IgD-negative memory B cell (primary cell): ENCODE data around the gene CPHXL2. TPM values are rescaled to one million over a fixed set of nuclear protein-coding genes. Genes with fewer than 3 reads are reported as not detected.

Experiments used
- H3K27ac Mint-ChIP-seq, 3 donors: one replicate each; pipeline ENCODE4 v1.8.0; 2020 to 2022; ENCODE audit warnings: mild to moderate bottlenecking in 3 of 3, mixed read lengths in 3 of 3, moderate library complexity in 1 of 3
- H3K27me3 Mint-ChIP-seq: one replicate; pipeline ENCODE4 v1.8.0; 2021; ENCODE audit warnings: mixed read lengths
- H3K36me3 Mint-ChIP-seq: one replicate; pipeline ENCODE4 v1.8.0; 2020; ENCODE audit warnings: mild to moderate bottlenecking, mixed read lengths
- H3K4me1 Mint-ChIP-seq, 3 donors: one replicate each; pipeline ENCODE4 v1.8.0; 2020 to 2022; ENCODE audit warnings: mixed read lengths in 3 of 3, mild to moderate bottlenecking in 1 of 3
- H3K4me3 Mint-ChIP-seq, 4 donors: one replicate each; pipeline ENCODE4 v1.8.0; 2020 to 2022; ENCODE audit warnings: mild to moderate bottlenecking in 4 of 4, mixed read lengths in 4 of 4, moderate library complexity in 3 of 4
- H3K9me3 Mint-ChIP-seq, 3 donors: one replicate each; pipeline ENCODE4 v1.8.0; 2020 to 2021; ENCODE audit warnings: mixed read lengths in 3 of 3, mild to moderate bottlenecking in 1 of 3
- polyA plus RNA-seq: library from polyadenylated mRNA; unstranded; fragments of 300-500 nt; fragmentation: Illumina TruSeq; gene quantifications from one replicate; pipeline ENCODE4 v1.2.3, GENCODE V29; 2021

The CPHXL2 gene
- polyA plus RNA-seq, 1 donor from 2014 or later = 0.18 TPM

DNA sequence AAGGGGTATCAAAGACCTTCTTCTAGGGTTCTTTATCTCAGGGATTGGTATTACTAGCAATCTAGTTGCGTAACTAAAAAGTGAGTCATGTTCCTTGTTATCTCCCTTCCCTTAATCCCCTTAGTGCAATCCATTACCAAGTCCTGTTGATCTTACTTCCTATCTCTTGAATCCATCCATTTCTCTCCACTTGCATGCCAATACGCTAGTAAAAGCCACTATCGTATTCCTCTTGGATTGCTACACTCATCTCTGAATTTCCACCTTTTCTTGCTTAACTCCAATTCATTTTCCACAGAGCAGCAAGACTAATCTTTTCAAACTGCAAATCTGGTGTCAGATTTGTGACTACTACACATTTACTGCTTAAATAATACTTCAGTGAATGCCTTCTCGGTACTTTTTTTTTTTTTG is 51.9 kb downstream of the CPHXL2 start:
- H3K4me1 Mint-ChIP-seq = peaks cover 32 to 42% (median 33%) of the 10 kb centered on the region in 3 donors
- H3K27ac Mint-ChIP-seq = peak overlapping the region in 2 of 3 donors; percentile 57 to 76
- H3K4me3 Mint-ChIP-seq = peak overlapping the region in 3 of 4 donors; percentile 49 to 86 (median 50)
- peaks cover 9% of the 10 kb centered on the region for H3K36me3 Mint-ChIP-seq
- no peaks in the 10 kb centered on the region for H3K27me3 Mint-ChIP-seq
- no peaks in the 10 kb centered on the region for H3K9me3 Mint-ChIP-seq

DNA sequence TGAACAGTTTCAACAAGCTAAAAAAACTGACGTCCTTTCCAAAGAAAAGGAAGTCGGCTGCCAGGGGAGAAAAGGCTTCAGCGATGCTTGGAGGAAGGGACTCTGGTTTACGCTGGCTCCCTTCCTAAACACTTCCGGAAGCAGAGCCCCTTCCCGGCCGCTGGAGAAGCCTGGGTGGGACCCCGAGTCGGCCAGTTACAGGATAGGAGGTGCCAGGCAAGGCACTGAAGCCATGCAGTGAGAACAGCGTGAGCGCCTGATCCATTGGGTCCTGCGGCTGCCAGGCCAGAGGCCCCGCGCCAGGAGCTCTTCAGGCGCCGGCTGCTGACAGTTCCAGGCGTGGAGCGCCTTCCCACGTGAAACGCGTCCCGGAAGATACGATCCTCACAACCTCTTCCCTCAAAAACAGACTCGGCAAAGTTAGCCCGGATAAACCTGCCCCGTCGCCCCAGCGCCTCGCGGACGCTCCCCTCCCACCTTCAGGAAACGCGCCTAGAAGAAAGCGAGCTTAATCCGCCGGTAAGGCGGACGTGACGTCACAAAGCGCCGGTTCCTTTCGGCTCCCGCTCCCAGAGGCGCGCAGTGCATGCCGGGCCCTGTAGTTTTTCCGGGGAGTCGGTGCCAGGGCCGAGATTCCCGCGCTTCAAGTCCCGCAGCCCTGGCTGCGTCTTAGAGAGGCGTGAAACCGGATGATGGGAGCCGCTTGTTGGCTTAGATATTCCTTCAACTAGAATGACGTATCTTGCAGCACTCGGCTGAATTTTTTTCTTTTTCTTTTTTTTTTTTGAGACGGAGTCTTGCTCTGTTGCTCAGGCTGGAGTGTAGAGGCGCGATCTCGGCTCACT is 53.8 kb downstream of the CPHXL2 start, which contains the start of gene ADAT1:
TSS of gene ADAT1 (minus strand) at position 521 of the 845 bp plus-strand sequence. CDS start 2,482 bp downstream, outside the sequence.
- Mint-ChIP-seq H3K4me1 (peaks cover 30 to 39% (median 32%) of the 10 kb centered on the region in 3 donors), H3K4me3 (peak within 1 kb of the TSS; percentile 98 to 99 (median 99)), H3K9me3 (no peaks in the 10 kb centered on the region), H3K27ac (peak within 1 kb of the TSS; percentile 98 to 99 (median 99)), H3K27me3 (no peaks in the 10 kb centered on the region), H3K36me3 (peaks cover 6% of the 10 kb centered on the region)

DNA sequence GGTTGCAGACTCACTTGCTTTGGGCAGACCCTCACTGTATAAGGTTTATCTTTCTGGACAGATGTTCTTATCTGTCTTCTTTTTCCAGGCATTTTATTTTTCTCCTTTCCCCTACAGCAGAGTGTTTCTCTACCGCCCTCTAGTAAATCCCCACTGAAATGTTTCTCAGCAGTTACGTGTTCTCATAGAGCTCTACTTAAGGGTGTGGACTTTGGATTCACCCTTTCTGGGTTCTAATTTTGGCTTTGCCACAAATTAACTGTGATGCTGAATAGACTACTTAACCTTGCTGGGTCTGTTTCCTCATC is 55.7 kb downstream of the CPHXL2 start:
- Mint-ChIP-seq H3K9me3 (no peaks in the 10 kb centered on the region), H3K4me3 (peak overlapping the region in 3 of 4 donors; percentile 72 to 99 (median 99)), H3K4me1 (peaks cover 26 to 42% (median 31%) of the 10 kb centered on the region in 3 donors), H3K27me3 (no peaks in the 10 kb centered on the region), H3K36me3 (peaks cover 3% of the 10 kb centered on the region), H3K27ac (peak overlapping the region in 2 of 3 donors; percentile 82 to 88)

DNA sequence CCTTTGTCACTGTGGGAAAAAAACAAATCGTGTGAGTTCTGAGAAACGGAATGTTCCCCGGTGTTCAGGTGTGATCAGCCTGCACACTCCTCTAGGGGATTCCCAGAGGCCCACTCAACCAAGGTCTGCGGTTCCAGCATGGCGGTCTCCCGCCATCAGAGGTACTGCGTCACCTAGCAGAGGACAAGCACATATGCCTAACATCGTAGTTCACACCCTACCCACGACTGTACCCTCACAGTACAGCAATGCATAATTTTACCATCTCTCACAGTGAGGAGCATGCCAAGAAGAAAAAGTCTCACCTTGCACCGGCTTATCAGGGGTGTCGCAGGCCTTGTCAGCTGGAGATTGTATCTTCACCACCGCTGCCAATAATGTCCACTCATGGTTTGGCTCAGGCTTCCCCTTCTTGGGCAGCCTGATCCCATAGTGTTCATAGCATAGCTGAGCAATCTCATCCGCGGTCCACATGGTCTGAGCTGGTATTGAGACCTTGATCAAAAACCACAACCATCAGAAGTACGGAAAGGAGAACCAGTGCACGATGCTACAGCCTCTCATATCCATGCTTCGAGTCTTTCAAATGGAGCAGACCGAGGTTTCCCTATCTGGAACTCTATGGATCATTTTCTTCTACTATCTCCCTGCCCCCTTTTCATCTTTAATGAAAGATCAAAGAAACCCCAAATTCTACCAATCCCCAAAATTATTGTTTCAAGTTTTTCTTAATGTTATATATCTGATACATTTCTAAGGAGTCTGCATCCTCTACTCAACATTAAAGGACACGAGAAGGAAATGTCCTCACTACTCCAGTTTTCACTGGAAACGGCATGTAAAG is 56.3 kb downstream of the CPHXL2 start:
- H3K27ac Mint-ChIP-seq = peak overlapping the region; percentile 78 to 88 (median 82)
- peaks cover 3% of the 10 kb centered on the region for H3K36me3 Mint-ChIP-seq
- peaks cover 26 to 42% (median 31%) of the 10 kb centered on the region in 3 donors for H3K4me1 Mint-ChIP-seq
- no peaks in the 10 kb centered on the region for H3K9me3 Mint-ChIP-seq
- H3K4me3 Mint-ChIP-seq = peak overlapping the region; percentile 37 to 99 (median 60)
- no peaks in the 10 kb centered on the region for H3K27me3 Mint-ChIP-seq

DNA sequence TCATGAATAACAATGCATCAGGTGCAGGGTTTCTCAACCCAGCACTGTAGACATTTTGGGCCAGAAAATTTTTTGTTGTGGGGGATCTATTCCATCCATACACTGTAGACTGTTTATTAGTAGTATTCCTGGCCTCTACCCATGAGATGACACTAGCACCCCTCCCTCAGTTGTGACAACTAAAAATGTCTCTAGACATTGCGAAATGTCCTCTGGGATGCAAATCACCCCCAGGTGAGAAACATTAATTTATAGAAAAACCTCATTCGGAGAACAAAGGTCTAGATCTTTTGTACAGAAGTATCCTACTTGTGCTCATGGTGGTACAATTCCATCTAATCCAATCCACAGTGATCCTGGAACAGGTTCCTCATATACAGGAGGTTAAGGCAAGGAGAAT is 58.0 kb downstream of the CPHXL2 start:
- H3K27me3 Mint-ChIP-seq = no peaks in the 10 kb centered on the region
- no peaks in the 10 kb centered on the region for H3K9me3 Mint-ChIP-seq
- peaks cover 25 to 38% (median 30%) of the 10 kb centered on the region in 3 donors for H3K4me1 Mint-ChIP-seq
- peak overlapping the region in 1 of 3 donors; percentile 57 for H3K27ac Mint-ChIP-seq
- H3K4me3 Mint-ChIP-seq = peak overlapping the region in 3 of 4 donors; percentile 18 to 73 (median 26)
- H3K36me3 Mint-ChIP-seq = peaks cover 3% of the 10 kb centered on the region

DNA sequence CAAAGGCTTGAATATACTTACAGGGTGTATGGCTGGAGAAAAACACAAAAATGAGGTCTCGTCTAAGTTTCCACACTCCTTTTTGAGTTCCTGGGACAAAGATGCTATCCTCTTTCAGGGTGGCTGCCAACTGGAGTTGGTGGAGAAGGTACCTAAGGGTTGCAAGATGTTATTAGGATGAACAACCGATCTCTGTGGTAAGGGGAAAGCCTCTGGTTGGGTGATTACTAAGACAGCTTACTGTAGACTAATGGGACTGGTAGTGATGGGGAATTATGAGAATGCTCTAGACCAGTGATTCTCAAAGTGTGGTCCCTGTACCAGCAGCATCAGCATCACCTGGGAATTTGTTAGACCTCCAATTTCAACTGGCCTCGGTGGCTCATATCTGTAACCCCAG is 59.7 kb downstream of the CPHXL2 start:
- H3K9me3 Mint-ChIP-seq = no peaks in the 10 kb centered on the region
- H3K4me1 Mint-ChIP-seq = peaks cover 15 to 26% (median 24%) of the 10 kb centered on the region in 3 donors
- no peaks in the 10 kb centered on the region for H3K27me3 Mint-ChIP-seq
- peak overlapping the region in 2 of 4 donors; percentile 43 to 53 for H3K4me3 Mint-ChIP-seq
- H3K36me3 Mint-ChIP-seq = peaks cover 3% of the 10 kb centered on the region
- peak overlapping the region in 1 of 3 donors; percentile 84 for H3K27ac Mint-ChIP-seq

DNA sequence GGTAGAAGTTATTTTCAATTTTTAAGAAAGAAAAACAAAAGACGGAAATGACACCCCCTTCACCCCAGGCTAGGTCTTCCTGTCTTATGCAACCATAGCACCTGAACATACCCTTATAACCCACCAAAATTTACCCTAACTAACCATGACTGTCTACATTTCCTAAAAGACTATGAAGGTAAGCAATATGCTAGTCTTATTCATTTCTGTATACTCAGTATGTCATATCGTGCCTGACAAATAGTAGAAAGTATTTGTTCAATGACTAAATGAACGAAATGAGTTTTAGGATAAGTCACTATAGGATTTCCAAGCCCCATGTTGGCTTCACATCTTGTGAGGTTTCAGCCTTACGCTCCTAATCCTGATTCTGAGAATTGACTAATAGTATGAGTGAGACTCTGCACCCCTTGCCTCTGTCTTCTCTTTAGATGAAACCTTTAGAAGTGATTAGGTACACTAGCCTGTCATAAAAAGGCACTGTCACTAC is 60.2 kb downstream of the CPHXL2 start:
- peaks cover 3% of the 10 kb centered on the region for H3K36me3 Mint-ChIP-seq
- peak overlapping the region; percentile 3 to 84 (median 23) for H3K27ac Mint-ChIP-seq

DNA sequence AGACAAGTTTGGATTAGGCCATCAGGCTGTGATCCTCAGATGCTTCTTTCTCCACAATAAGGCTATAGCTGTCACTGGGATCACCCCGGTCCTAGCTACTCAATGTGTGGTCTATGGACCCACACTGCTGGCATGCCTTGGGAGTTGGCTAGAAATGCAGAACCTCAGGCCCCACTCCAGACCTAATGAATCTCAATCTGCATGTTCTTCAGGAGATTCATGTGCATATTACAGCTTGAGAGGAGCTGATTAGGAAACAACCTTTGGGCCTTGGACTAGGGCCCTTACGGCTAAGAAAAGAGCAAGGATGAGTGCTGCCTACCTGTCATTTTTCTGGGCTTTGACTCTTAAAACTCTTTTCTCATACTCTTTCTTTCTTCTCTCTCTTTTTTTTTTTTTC is 61.2 kb downstream of the CPHXL2 start:
- H3K27ac Mint-ChIP-seq = no peak overlapping the region
- no peak overlapping the region for H3K4me3 Mint-ChIP-seq
- H3K27me3 Mint-ChIP-seq = no peaks in the 10 kb centered on the region
- peaks cover 9 to 14% (median 14%) of the 10 kb centered on the region in 3 donors for H3K4me1 Mint-ChIP-seq
- H3K9me3 Mint-ChIP-seq = no peaks in the 10 kb centered on the region
- peaks cover 3% of the 10 kb centered on the region for H3K36me3 Mint-ChIP-seq

More for the DNA sequence above, 60.2 kb downstream of the CPHXL2 start:
- H3K9me3 Mint-ChIP-seq = no peaks in the 10 kb centered on the region
- no peaks in the 10 kb centered on the region for H3K27me3 Mint-ChIP-seq
- H3K4me1 Mint-ChIP-seq = peaks cover 13 to 22% (median 22%) of the 10 kb centered on the region in 3 donors
- H3K4me3 Mint-ChIP-seq = peak overlapping the region in 1 of 4 donors; percentile 33

DNA sequence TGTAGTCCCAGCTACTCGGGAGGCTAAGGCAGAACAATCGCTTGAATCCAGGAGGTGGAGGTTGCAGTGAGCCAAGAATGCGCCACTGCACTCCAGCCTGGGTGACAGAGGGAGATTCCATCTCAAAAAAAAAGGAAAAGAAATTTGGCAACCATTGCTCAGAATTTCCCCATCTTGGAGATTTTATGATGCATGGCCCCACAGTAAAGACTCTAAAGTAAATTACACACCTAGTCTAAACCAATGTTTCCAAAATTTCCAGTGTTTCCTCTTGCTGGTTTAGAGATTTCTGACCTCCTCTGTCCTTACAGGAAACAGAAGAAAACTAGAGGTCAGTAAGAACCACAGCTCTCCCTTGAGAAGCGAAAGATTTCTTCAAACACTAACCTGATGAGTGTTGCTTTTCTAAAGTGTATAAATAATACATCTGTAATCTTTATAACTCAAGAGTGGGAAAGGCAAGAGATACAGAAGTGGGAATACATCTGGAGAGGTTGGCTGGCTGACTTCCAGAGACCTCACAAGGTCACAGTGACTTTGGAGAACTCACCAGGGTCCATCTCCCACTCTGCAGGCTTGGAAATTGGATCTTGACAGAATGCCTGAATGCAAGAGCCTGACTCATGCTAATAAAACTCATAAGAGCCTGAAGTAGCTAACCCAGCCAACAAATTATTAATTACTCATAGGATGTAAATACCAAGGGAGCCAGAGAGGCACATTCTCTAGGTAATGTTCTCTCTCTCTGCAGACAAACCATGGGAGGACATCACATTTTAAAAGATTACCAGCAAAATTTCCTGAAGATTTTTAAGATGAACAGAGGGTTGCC is 62.5 kb downstream of the CPHXL2 start:
- Mint-ChIP-seq H3K9me3 (no peaks in the 10 kb centered on the region), H3K4me1 (peaks cover 6 to 9% (median 7%) of the 10 kb centered on the region in 3 donors), H3K36me3 (peaks cover 2% of the 10 kb centered on the region), H3K27ac (no peak overlapping the region), H3K27me3 (no peaks in the 10 kb centered on the region), H3K4me3 (no peak overlapping the region)

Other genes starting within 250 kb of the CPHXL2 start
- 31.5 TPM for gene CFDP1, start 243.5 kb downstream of the CPHXL2 start, polyA plus RNA-seq
- gene TMEM170A, start 212.3 kb downstream of the CPHXL2 start, polyA plus RNA-seq = 51.5 TPM
- 0.13 TPM for gene CHST6, start 181.6 kb downstream of the CPHXL2 start, polyA plus RNA-seq
- gene CHST5, start 140.9 kb downstream of the CPHXL2 start, polyA plus RNA-seq = not detected
- 5.8 TPM for gene TMEM231, start 120.8 kb downstream of the CPHXL2 start, polyA plus RNA-seq
- 307 TPM for gene GABARAPL2, start 110.6 kb downstream of the CPHXL2 start, polyA plus RNA-seq
- 39.3 TPM for gene ADAT1, start 53.7 kb downstream of the CPHXL2 start, polyA plus RNA-seq
- gene KARS1, start 29.3 kb downstream of the CPHXL2 start, polyA plus RNA-seq = 184 TPM
- 128 TPM for gene TERF2IP, start 29.2 kb downstream of the CPHXL2 start, polyA plus RNA-seq
- gene DUXB, start 24.5 kb upstream of the CPHXL2 start, polyA plus RNA-seq = not detected
- gene CPHXL, start 49.5 kb upstream of the CPHXL2 start, polyA plus RNA-seq = not detected